Kidney (tissue), 14 donors: ENCODE results near the gene SMAP1. TPM values are rescaled to one million over a fixed set of nuclear protein-coding genes. Genes with fewer than 3 reads are reported as not detected.
A peak's percentile ranks its signal among the peaks of the same experiment; 100 is the strongest.

ENCODE experiments used
- DNase-seq, 5 donors: peaks; one replicate each; pipeline ENCODE4 v3.0.0-alpha.2; 2013 to 2020
- FAIRE-seq: peaks from 2 replicates; lab custom pipeline; 2012; peaks lifted over from hg19 to GRCh38; lab: Jason Lieb, UNC
- H3K27ac ChIP-seq, 2 donors: one replicate each; pipeline ENCODE4 v1.7.0; 2013; ENCODE audit warnings: low read depth in 2 of 2, low read length in 2 of 2, inconsistent platforms in 1 of 2
- H3K27me3 ChIP-seq: one replicate; pipeline ENCODE4 v1.7.1; 2013; ENCODE audit warnings: low read length, inconsistent platforms; ENCODE audit not compliant: control insufficient read depth, insufficient read depth
- H3K36me3 ChIP-seq, 3 donors: one replicate each; pipeline versions ENCODE4 v1.7.0 to v1.7.1; 2013; ENCODE audit warnings: low read length in 3 of 3, control low read depth in 1 of 3, inconsistent platforms in 1 of 3; ENCODE audit not compliant: insufficient read depth in 3 of 3, control insufficient read depth in 2 of 3
- H3K4me1 ChIP-seq, 3 donors: one replicate each; pipeline versions ENCODE4 v1.7.0 to v1.7.1; 2013; ENCODE audit warnings: low read length in 3 of 3, inconsistent platforms in 1 of 3, low read depth in 1 of 3; ENCODE audit not compliant: control insufficient read depth in 2 of 3, insufficient read depth in 2 of 3
- H3K4me3 ChIP-seq, 3 donors: one replicate each; pipeline versions ENCODE4 v1.7.0 to v1.8.1; 2013; ENCODE audit warnings: low read length in 3 of 3, control low read depth in 1 of 3, inconsistent platforms in 1 of 3
- H3K9ac ChIP-seq, 3 donors: one replicate each; pipeline versions ENCODE4 v1.7.0 to v1.7.1; 2013; ENCODE audit warnings: low read length in 3 of 3, control low read depth in 1 of 3, inconsistent platforms in 1 of 3
- H3K9me3 ChIP-seq, 3 donors: one replicate each; pipeline versions ENCODE4 v1.7.0 to v1.7.1; 2013; ENCODE audit warnings: low read length in 3 of 3, control low read depth in 1 of 3, inconsistent platforms in 1 of 3; ENCODE audit not compliant: control insufficient read depth in 2 of 3, insufficient read depth in 1 of 3
- CTCF ChIP-seq: IDR thresholded peaks from 3 replicates; pipeline ENCODE4 v1.5.1; 2012; ENCODE audit warnings: mild to moderate bottlenecking, moderate library complexity, borderline replicate concordance; ENCODE audit not compliant: insufficient read depth; ENCODE audit errors: extremely low read depth
- intact Hi-C: fragments of 100-400 bp; cut with DNase I; formaldehyde crosslinking; loops from one replicate; pipeline ENCODE4 v1.11.1; 2022
- polyA plus RNA-seq: library from polyadenylated mRNA; stranded (reverse); fragments of 350-450 nt; fragmentation: Illumina TruSeq; extraction: RNeasy Lipid Tissue Mini Kit (QIAGEN cat#74804); gene quantifications from one replicate; pipeline ENCODE4 v1.2.3, GENCODE V29; 2014; ENCODE audit warnings: low read depth, low replicate concordance; ENCODE audit not compliant: insufficient read depth
- total RNA-seq: library from RNA; stranded (reverse); fragmentation: NEBNext Ultra II Directional; extraction: Animal tissue kit (Norgen Biotek cat#: 25700); gene quantifications from one replicate; pipeline ENCODE4 v1.2.1, GENCODE V29; 2021
- donor health status: control.
- donor health status: control.
- donor health status: control.
- donor health status: control.
- donor health status: control.
- donor health status: DM: yes; HTN: yes; CAD: no.
- donor health status: Normal renal cell carcinoma (clear cell type).

SMAP1 gene
- total and polyA plus RNA-seq, 2 donors from 2014 or later = 17.7 to 19.4 TPM

DNA sequence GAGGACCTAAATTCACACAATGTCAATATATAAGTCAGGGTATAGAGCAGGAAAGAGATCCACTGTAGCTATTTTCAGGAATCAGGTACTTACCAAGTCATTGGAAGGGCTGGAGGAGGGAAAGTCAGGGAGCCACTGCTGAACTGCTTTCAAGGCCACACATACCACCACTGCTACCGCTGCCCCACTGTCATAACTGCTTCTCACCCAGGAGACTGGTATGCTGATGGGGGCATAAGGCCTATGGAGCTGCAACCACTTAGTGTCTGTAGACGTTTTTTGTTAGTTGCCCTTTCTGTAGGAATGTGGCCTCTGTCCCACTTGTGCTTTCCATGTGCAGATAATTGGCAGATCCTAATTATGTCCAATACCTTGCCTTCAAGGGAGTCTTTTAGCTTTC, 5.4 kb downstream of the SMAP1 start:
- H3K27me3 ChIP-seq = no peaks in the 10 kb centered on the region
- DNase-seq (no peak), FAIRE-seq (no peak)
- no peak overlapping the region for H3K4me3 ChIP-seq
- TF ChIP-seq CTCF = no peak
- peaks cover 0 to 16% (median 11%) of the 10 kb centered on the region in 3 donors for H3K4me1 ChIP-seq
- intact Hi-C loops = no loop called here
- H3K27ac ChIP-seq = no peak overlapping the region
- no peak overlapping the region for H3K9ac ChIP-seq
- no peaks in the 10 kb centered on the region for H3K9me3 ChIP-seq
- H3K36me3 ChIP-seq = no peaks in the 10 kb centered on the region

DNA sequence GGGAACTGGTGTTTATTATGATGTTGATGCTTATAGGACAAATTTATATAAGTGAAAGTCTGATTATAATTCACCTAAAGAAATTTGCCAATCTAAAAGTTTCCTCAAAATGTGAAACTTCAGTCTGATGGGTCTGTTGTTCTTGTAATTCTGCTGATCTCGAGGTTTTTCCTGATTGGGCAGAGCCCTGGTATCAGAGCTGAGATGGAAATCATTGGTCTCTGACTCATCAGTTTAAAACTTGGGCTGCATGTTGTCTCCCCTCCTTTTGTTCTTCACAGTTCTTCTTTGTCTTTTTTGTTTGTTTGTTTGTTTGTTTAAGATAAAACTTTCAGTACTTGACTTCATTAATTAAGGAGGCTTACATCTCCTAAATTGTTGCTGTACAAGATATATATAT, 5.9 kb downstream of the SMAP1 start:
- no peaks in the 10 kb centered on the region for H3K27me3 ChIP-seq
- intact Hi-C loops = no loop called here
- H3K4me1 ChIP-seq = peaks cover 0 to 13% (median 9%) of the 10 kb centered on the region in 3 donors
- no peak for DNase-seq
- no peaks in the 10 kb centered on the region for H3K36me3 ChIP-seq
- no peak overlapping the region for H3K9ac ChIP-seq
- TF ChIP-seq CTCF = no peak
- no peak overlapping the region for H3K4me3 ChIP-seq
- H3K27ac ChIP-seq = no peak overlapping the region
- FAIRE-seq = no peak
- no peaks in the 10 kb centered on the region for H3K9me3 ChIP-seq

GRCh38 chr6:70675822-70676221, 8.1 kb downstream of the SMAP1 start:
- peak in 1 of 5 donors; percentile 16 for DNase-seq
- intact Hi-C loops = no loop called here
- Histone ChIP-seq H3K4me1 (peaks cover 0 to 7% (median 7%) of the 10 kb centered on the region in 3 donors), H3K27me3 (no peaks in the 10 kb centered on the region), H3K27ac (no peak overlapping the region), H3K9ac (no peak overlapping the region), H3K9me3 (no peaks in the 10 kb centered on the region), H3K36me3 (no peaks in the 10 kb centered on the region), H3K4me3 (no peak overlapping the region)
- TF ChIP-seq CTCF = no peak
- no peak for FAIRE-seq

- no peak for TF ChIP-seq CTCF
- H3K9me3 ChIP-seq = no peaks in the 10 kb centered on the region
- no peak for FAIRE-seq
- no peak overlapping the region for H3K4me3 ChIP-seq
- intact Hi-C loops = no loop called here
- H3K27ac ChIP-seq = no peak overlapping the region
- no peak for DNase-seq
- H3K36me3 ChIP-seq = no peaks in the 10 kb centered on the region
- no peaks in the 10 kb centered on the region for H3K27me3 ChIP-seq
- no peak overlapping the region for H3K9ac ChIP-seq
- H3K4me1 ChIP-seq = peaks cover 0 to 7% (median 7%) of the 10 kb centered on the region in 3 donors
Measured at GRCh38 chr6:70676821-70677220, 9.1 kb downstream of the SMAP1 start.
